GM18498 (cell line): ENCODE data around the gene PTPRN2.
"Not testable (repeated sequence)": the region's sequence is repeated elsewhere in the genome, so short reads cannot be mapped to it uniquely, and the experiment has no call there.

Experiments used
- ATAC-seq: cut with Tn5 transposase; IDR thresholded peaks from one replicate; pipeline ENCODE4 v1.9.1; 2021; ENCODE audit warnings: mild to moderate bottlenecking, moderate library complexity; ENCODE audit not compliant: unreplicated experiment

Gene PTPRN2

DNA sequence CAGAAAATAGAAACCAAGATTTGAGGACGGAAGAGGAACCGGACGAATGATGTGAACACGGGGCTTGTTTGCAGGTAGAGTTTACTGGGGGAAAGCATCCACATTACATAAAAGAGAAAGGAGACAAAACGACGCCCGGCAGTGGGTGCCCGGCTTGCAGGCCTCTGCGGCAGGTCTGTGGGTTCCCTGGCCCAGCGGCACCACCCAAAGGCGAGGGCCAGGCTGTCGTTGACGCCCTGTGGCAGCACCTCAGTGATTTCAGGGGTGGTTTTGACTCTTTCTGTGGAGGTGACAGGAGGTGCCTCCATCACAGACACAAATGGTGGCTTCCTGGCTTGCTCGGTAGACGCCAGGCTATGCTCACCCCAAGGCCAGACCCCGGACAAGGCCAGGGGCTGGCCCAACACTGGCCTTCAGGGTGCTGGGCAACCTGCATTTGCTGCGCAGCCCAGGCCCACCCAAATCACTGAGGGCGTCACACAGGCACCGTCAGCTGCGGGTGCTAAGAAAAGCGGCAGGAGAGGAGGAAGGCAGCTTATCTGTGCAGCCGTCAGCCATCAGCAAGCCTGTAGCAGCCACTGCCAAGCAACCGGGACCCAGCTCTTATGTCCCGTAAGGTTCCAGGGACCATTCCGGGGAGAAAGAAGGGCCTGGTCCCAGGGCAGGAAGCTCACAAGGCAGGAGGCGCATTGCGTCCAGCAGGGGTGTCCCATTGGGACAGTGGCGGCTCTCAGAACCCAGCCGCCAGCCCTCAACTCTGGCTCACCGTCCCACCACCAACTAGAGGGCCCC is 230.3 kb downstream of the PTPRN2 start:
- ATAC-seq, result no peak

DNA sequence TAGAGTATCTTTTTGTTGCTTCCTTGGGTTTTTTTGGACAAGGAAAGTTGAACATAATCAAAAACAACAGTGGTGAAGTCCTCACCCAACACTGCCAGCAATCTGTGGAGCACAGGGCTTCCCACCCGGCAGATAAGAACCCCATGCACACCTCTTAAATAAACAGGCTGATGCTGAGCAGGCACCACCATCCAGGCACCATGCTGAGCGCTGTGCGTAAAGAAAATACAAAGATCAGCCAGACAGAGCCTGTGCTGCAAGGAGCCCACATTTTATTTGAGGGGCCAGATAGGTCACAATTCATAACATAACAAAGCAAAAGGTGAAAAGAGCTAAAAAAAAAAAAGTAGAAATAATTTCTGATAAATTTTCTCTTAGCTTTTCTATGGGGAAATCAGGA is 231.2 kb downstream of the PTPRN2 start:
- no peak for ATAC-seq

- no peak for ATAC-seq
Observed at GRCh38 chr7:158355456-158356065, 232.1 kb downstream of the PTPRN2 start.

GRCh38 chr7:158354861-158355260 is 232.8 kb downstream of the PTPRN2 start:
- no peak for ATAC-seq

DNA sequence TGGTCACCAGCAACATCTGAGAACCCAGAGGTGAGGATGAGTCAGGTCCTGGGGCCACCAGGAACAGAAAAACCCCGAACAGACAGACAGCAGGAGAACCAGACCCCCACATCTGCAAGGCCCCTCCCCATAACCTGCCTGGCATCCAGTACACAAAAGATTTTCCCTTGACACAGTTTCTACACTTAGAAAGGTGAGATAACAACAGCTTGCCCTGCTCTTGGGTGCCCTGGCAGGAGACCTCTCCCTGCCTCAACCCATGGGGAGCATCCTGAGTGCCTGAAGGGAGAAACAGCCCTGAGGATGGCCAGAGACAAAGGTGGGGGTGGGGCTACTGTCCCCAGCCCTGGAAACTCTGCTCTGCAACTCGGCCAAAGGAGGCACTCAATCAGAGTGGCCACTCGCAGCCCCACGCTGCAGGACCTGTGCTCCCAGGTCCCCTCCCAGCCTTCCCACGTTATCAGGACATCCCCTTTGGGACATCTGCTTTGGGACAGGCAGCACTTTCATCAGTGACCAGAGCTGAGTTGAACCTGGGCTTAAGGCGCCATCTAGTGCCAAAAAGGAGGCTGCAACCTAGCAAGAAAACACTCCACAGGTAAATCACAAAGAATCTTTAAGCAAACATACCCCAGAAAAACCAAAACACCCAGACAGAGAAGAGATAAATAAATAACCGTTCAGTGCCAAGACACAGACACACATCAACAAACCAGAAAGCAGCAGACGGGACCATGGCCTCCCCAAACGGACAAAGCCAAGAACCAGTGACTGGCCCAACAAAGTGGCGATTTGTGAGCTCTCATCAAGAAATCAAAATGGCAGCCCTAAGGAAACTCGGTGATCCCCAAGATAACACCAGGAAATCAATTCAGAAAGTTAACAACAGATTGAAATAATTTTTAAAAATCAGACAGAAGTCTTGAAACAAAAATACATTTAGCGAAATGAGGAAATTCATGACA is 233.7 kb downstream of the PTPRN2 start:
- no peak for ATAC-seq

GRCh38 chr7:158351899-158352729 is 235.5 kb downstream of the PTPRN2 start:
- not testable (repeated sequence) for ATAC-seq

DNA sequence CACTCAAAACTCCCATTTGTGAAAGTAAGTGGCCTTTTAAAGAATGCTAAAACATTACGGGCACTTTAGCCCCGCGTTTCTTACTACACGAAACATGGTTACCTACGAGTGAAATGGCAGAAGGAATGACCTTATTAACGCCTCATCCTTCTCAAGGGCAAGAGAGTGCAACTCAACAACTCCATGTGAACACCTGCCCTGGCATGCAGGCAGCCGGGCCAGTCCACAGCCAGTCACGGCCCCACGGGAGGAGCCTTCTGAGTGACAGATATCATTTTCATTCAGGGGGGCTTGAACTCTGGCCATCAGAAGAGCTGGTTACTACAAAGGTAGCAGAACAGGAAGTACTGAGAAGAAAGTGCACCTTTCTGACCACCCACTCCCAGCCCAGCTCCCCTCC is 236.1 kb downstream of the PTPRN2 start:
- ATAC-seq, result no peak

- no peak for ATAC-seq
Observed at GRCh38 chr7:158351051-158351450, 236.6 kb downstream of the PTPRN2 start.

DNA sequence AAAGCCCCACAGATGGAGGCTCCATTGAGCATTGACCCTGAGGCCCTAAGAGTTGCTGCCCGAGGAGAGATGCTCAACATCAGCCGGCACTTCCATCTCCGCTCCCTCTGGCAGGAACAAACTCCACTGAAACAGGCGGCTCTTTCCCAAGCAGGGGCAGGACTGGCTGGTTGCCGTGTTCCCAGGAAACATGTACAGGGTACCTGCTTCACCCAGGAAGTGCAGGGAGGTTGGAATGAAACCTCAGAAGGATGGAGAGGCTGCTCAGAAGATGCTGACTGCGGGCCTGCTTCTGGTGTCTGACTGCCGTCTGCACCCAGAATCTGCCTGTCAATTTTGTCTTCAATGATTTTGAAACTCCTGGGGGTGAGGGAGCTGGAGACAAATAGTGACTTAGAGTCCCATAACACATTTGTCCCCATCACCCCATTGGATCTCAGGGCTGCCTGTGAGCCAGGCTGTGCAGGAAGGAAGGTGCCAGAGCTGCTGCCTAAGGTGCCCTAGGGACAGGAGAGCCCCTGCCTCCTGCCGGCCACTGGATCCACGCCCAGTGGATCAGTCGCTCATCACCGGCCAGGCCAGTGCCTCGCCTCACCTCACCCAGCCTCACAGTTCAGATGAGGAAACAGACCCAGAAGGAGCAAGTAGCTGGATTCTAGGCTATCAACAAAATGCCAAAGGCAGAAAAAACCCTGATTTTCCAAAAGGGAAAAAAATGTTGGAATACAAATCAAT is 237.3 kb downstream of the PTPRN2 start:
- no peak for ATAC-seq

DNA sequence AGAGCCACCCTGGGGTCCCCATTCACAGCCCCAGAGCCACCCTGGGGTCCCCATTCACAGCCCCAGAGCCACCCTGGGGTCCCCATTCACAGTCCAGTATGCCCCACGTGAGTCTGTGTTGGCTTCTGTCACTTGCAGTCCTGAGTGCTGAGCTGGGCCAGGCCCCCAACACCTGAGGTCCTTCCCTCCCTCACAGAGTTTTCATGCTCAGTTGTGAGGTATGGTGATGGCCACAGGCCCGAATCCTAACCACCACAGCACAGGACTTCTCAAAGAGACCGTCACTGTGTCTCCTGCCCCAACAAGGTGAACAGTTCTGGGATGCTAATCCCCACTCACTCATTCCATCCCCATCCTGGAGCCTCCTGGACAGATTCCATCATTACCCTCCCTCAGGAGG is 239.2 kb downstream of the PTPRN2 start:
- no peak for ATAC-seq

- not testable (repeated sequence) for ATAC-seq
Observed at GRCh38 chr7:158348039-158348438, 239.6 kb downstream of the PTPRN2 start.

GRCh38 chr7:158345731-158346130 is 241.9 kb downstream of the PTPRN2 start:
- no peak for ATAC-seq

DNA sequence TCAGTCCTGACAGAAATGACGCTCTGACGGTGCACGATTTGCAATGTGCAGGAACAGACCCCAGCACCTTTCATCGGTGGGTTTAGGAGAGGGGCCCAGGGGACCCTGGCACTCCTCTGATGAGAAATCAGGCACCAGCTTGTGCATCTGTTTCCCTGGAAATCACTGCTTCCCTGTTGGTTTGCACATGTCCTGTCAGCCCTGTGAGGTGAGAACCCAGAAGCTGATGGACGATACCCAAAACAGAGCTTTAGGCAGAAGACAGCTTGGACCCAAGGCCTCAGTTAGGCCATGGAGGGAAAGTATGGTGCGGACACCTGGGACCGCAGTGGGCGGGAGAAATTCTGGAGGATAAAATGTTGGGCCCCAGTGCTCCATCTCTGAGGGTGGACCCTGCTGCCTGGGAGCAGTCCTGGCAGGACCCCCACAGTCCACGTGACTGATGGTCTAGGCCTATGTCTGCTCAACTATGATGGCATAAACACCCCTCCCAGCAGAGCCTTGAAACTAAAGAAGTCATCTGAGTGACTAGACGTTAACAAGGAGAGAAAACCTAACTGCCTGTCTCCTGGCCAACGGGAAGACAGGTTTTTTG is 242.8 kb downstream of the PTPRN2 start:
- ATAC-seq, result no peak

DNA sequence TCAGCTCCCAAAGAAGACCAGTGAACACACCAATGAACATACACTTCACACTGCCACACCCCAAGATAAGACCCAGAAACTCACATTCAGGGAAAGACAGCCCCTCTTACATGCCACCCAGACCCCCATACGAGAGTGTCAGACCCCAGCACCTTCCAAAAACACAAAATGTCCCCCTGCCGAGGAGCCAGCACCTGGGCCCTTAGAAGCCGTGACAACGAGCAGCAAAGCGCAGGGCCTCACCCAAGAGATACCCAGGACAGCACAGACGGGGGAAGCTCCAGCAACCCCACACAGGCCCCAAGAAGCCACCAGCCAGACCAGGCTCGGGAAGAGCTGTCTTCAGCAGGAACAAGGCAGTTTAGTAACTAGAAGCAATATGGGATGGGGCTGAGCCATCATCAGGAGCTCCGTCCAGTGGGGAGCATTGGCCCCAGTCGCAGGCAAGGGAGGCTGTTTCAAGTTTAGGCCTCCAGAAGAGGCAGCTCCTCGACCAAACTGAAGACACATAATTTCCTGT is 243.6 kb downstream of the PTPRN2 start:
- no peak for ATAC-seq

DNA sequence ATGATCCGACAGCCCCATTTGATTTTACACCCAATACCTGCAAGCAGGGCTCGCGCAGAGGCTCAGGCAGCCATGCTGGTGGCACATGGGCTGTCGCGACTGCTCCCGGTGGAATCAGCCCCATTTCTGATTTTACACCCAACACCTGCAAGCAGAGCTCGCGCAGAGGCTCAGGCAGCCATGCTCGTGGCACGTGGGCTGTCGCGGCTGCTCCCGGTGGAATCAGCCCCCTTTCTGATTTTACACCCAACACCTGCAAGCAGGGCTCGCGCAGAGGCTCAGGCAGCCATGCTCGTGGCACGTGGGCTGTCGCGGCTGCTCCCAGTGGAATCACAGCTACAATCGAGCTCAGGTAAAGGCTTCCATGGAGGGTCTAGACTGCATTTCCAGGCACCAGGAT is 244.1 kb downstream of the PTPRN2 start:
- no peak for ATAC-seq

GRCh38 chr7:158341097-158341496 is 246.5 kb downstream of the PTPRN2 start:
- not testable (repeated sequence) for ATAC-seq

DNA sequence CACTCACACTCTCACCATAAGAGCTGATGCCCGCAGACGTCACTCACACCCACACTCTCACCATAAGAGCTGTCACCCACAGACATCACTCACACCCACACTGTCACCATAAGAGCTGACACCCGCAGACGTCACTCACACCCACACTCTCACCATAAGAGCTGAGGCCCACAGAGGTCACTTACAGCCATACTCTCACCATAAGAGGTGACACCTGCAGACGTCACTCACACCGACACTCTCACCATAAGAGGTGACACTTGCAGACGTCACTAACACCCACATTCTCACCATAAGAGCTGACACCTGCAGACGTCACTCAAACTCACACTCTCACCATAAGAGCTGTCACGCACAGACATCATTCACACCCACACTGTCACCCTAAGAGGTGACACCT is 250.7 kb downstream of the PTPRN2 start:
- not testable (repeated sequence) for ATAC-seq

GRCh38 chr7:158332516-158332915 is 255.1 kb downstream of the PTPRN2 start:
- not testable (repeated sequence) for ATAC-seq

DNA sequence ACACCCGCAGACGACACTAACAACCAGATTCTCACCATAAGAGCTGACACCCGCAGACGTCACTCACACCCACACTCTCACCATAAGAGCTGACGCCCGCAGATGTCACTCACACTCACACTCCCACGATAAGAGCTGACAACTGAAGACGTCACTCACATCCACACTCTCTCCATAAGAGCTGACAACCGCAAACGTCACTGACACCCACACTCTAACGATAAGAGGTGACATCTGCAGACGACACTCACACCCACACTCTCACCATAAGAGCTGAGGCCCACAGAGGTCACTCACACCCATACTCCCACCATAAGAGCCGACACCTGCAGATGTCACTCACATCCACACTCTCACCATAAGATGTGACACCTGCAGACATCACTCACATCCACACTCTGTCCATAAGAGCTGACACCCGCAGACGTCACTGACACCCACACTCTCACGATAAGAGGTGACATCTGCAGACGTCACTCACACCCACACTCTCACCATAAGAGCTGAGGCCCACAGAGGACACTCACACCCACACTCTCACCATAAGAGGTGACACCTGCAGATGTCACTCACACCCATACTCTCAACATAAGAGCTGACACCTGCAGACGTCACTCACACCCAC is 255.7 kb downstream of the PTPRN2 start:
- ATAC-seq, result not testable (repeated sequence)
